Fibroblast of pulmonary artery (primary cell): ENCODE results near the gene ZNF317.
"Not testable (repeated sequence)": the region's sequence is repeated elsewhere in the genome, so short reads cannot be mapped to it uniquely, and the experiment has no call there.

Source experiments
- DNase-seq: peaks from one replicate; pipeline ENCODE4 v3.0.0-alpha.2; 2010; ENCODE audit warnings: low read depth
- H3K4me3 ChIP-seq: replicated peaks from 2 replicates; pipeline ENCODE4 v1.5.1; 2011; ENCODE audit warnings: low read depth, mild to moderate bottlenecking, control low read depth, low read length, moderate library complexity
- TF ChIP-seq, protein P1 (sequence below): IDR thresholded peaks from 2 replicates; pipeline ENCODE4 v1.5.1; 2011; ENCODE audit warnings: mild to moderate bottlenecking, control low read depth, low read length, inconsistent platforms; ENCODE audit errors: missing control alignments

ZNF317 gene

GRCh38 chr19:9189535-9189934, 49.3 kb downstream of the ZNF317 start:
- TF ChIP-seq, protein P1, sequence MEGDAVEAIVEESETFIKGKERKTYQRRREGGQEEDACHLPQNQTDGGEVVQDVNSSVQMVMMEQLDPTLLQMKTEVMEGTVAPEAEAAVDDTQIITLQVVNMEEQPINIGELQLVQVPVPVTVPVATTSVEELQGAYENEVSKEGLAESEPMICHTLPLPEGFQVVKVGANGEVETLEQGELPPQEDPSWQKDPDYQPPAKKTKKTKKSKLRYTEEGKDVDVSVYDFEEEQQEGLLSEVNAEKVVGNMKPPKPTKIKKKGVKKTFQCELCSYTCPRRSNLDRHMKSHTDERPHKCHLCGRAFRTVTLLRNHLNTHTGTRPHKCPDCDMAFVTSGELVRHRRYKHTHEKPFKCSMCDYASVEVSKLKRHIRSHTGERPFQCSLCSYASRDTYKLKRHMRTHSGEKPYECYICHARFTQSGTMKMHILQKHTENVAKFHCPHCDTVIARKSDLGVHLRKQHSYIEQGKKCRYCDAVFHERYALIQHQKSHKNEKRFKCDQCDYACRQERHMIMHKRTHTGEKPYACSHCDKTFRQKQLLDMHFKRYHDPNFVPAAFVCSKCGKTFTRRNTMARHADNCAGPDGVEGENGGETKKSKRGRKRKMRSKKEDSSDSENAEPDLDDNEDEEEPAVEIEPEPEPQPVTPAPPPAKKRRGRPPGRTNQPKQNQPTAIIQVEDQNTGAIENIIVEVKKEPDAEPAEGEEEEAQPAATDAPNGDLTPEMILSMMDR = no peak
- H3K4me3 ChIP-seq = no peak overlapping the region
- no peak for DNase-seq

GRCh38 chr19:9198044-9198443, 57.8 kb downstream of the ZNF317 start:
- H3K4me3 ChIP-seq, DNase-seq: not testable (repeated sequence)

DNA sequence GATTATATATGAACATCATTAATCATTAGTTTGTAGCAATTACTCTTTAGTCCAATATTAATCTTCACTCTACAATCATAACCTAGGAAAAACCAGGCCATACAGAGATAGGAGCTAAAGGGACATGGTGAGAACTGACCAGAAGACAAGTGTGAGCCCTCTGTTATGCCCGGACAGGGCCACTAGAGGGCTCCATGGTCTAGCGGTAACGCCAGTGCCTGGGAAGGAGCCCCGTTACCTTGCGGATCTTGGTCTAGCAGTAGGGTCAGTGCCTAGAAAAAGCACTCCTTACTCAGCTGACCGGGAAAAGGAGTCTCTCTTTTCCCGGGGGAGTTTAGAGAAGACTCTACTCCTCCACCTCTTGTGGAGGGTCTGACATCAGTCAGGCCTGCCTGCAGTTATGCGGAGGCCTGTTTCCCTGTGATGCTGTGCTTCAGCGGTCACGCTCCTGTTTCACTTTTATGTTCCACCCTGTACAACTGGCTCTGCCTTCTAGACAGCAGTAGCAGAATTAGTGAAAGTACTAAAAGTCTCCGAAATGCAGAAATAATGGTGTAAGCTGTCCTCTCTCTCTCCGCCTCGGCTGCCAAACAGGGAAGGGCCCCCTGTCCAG, 65.4 kb downstream of the ZNF317 start:
- peak; percentile 75 for DNase-seq
- TF ChIP-seq, protein P1 = peak; percentile 87
- peak overlapping the region; percentile 37 for H3K4me3 ChIP-seq
